ENCODE measurements around the gene ASPRV1.
"Not testable (repeated sequence)": the region's sequence is repeated elsewhere in the genome, so short reads cannot be mapped to it uniquely, and the experiment has no call there.

ASPRV1 gene

DNA sequence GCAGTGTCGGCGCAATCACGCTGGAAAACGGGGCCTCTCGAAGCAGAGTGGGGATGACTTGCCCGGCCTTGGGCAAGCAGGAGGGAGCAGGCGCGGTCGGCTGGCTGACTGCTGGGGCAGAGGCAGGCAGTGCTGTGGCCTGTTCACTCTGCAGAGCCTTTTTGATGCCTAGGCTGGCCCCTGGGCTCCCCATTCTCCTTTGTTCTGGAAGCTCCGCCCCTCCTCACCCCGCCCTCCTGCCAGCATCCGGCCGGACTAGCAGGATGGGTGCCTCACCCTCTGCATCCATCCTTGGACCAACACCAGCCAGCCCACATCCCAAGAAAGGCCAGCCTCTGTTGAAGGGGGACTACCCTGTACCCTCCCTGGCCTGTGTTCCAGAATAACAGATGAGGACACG lies at the start of gene ASPRV1:
TSS of gene ASPRV1 (minus strand) at position 136 of the 400 bp plus-strand sequence. CDS start 195 bp downstream, outside the sequence.
- peak in 50 of 56 donors; percentile 20 to 87 (median 75) for DNase-seq

GRCh38 chr2:70010576-70011111 lies 49.2 kb upstream of the ASPRV1 start:
- DNase-seq: no peak

DNA sequence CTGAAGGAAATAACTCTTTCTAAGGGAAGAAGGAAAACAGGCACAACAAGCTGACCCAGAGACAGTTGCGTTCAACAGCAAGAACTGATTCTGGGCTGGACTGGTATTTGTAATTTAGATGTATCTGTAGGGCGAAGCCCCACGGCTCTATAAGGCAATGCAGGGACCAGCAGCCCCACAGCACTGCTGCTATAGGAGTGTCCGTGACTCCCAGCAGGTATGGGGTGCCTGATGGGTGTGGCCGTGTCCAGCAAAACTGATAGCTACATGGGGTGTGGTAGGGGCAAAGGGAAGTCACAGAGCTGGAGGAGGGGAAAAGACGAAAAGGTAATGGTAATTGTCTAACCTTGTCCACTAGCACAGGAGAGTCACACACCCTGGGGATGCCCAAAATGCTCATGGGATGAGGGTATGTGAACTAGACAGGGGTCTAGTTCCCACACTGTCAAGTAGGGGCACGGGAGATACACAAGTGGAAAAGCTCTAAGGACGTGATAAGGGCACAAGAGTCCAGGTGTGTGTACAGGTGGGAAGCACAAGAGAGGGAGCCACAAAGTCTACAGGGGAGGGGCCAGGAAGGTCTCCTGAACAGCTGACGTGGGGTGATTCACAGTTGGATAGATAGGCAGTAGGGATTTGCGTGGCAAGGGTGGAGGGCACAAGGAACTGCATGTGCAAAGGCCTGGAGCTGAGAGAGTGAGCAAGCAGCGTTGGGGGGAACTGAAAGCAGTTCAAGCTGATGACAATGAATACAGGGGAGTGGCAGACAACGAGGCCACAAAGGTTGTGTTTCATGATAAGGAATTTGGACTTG lies 48.5 kb upstream of the ASPRV1 start:
- DNase-seq: no peak

DNA sequence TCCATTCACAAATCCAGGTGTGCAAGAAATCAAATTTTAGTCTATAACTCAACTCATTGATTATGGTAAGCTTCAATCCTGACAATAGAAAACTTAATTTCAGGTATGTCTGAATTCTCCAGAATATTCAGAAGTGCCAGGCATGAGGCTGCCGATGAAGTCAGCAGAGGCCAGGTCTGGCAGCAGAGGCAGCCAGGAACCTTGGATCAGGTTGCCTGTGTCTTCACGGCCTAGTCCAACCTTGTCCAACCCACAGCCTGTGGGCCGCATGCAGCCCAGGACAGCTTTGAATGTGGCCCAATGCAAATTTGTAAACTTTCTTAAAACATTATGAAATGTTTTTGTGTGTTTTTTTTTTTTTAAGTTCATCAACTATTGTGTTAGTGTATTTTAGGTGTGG lies 46.9 kb upstream of the ASPRV1 start:
- DNase-seq: no peak

DNA sequence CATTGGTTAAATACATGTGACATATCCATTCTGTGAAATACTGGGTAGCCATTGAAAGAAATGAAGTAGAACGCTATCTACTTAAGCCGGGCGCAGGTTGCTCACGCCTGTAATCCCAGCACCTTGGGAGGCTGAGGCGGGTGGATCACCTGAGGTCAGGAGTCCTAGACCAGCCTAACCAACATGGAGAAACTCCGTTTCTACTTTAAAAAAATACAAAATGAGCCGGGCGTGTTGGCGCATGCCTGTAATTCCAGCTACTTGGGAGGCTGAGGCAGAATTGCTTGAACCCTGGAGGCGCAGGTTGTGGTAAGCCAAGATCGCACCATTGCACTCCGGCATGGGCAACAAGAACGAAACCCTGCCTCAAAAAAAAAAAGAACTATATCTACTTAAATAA lies 45.7 kb upstream of the ASPRV1 start:
- no peak for DNase-seq

- no peak for DNase-seq
These were observed 45.0 kb upstream of the ASPRV1 start for GRCh38 chr2:70006447-70006784.

GRCh38 chr2:70005752-70006446 lies 44.5 kb upstream of the ASPRV1 start:
- no peak for DNase-seq

- no peak for DNase-seq
These were observed 43.8 kb upstream of the ASPRV1 start for GRCh38 chr2:70005216-70005615.

DNA sequence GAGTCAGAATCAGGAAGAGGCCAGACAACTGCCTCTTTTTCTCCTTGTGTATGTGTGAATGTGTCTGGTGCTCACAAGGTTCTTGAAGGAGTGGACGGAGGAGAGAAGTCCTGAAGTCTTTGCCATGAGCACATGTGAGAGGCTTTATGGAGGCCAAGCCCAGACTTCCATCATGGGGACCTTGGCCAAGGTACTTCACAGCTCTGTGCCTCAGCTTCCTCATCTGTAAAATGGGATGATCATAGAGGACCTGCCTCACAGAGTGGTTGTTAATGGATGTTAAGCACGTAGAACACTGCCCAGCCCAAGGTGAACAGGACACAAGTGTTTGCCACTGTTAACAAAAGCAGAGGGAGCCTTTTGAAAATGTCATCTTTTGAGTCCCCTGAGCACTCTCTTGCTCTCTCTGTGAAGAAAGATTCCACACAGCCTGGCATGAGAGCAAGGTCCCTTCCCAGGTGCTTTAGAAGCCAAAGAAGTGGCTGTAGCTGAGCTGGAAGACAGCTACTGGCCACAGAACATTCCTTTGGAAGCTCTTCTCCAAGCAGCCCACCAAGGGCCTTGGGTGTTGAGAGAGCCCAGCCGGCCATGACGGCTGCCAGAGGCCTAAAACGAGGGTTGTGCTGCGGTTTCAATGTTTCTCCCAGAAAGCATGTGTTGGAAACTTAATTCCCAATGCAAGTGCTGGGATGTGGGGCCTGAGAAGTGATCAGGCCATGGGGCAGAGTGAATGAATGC lies 41.8 kb upstream of the ASPRV1 start:
- DNase-seq: no peak

DNA sequence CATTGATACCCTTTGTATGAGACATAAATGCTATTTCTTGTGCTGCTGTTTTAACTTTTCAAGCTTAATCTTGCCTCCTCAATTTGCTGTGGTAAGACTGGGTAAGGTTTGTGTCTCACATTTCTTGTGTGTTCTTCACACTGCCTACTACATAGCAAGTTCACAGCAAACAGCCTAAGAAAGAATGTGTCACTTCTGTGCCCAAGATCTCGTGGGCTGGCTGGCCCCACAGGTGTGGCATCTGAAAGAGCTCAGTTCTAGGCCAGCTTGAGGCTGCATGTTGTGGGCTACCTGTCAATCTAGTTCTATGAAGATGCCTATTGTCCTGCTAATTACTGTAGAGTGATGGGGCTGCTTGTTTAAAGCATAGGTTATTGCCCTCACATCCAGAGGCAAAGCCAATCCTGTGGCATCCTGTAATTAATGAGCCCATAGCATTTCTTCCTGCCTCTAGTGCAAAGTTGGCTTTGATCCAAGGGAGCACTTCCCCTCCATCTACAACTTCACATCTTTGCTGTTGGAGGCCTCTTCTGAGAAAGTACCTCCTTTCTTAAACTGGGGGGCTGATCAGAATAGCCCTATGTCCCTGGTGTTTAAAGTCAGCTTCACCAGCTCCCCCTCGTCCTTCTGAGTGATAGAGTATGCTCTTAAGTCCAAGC lies 40.9 kb upstream of the ASPRV1 start:
- DNase-seq: no peak

DNA sequence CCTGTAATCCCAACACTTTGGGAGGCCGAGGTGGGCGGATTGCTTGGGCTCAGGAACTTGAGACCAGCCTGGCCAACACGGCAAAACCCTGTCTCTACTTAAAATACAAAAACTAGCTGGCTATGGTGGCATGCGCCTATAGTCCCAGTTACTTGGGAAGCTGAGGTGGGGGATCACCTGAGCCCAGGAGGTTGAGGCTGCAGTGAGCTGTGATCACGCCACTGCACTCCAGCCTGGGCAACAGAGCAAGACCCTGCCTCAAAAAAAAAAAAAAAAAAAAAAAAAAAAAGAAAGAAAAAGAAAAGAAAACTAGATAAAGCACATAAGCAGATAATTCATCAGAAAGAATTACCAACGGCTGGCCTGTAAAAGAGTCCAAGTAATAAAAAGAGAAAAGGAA lies 39.1 kb upstream of the ASPRV1 start:
- DNase-seq: not testable (repeated sequence)

GRCh38 chr2:69998761-69999160 lies 37.3 kb upstream of the ASPRV1 start:
- DNase-seq: no peak

GRCh38 chr2:69997015-69997830 lies 35.8 kb upstream of the ASPRV1 start:
- DNase-seq: peak in 1 of 56 donors; percentile 11

DNA sequence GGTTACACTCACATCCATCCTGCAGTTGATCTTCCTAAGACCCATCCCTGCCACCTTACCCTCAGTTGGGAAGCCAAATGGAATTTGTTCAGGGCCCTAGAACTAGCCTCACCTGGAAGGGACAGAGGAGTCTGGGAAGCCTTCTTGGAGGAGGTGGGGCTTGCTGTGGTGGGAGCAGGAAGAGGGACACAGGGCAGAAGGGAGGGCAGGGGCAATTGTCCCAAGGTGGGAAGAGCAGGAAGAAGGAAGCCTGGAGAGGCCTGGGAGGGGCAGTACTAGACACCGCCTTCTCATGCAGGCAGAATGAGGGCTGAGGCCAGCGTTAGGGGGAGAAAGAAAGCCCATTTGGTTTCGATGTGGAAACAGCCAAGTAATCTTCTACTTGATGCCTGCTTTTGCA lies 34.1 kb upstream of the ASPRV1 start:
- no peak for DNase-seq

DNA sequence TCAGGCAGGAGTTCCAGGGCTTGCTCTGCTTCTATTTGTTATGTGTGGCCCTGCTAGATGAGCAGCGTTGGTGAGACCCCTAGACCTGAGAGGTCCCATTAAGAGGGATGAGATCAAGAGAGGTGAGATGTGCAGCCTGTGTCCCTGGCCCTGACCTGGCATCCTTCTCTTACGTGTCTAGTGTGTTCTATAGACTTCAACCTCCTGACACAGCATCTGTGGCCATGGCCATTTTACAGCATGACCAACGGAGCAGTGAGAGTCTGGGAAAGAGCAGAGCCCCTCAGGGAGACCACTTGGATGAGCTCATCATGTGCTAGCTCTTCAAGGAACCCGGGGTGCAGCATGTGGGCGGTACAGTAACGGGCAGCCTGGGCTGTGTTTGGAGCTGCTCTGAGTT lies 32.7 kb upstream of the ASPRV1 start:
- no peak for DNase-seq

- no peak for DNase-seq
These were observed 32.3 kb upstream of the ASPRV1 start for GRCh38 chr2:69993708-69994107.

- no peak for DNase-seq
These were observed 31.7 kb upstream of the ASPRV1 start for GRCh38 chr2:69993048-69993565.

DNA sequence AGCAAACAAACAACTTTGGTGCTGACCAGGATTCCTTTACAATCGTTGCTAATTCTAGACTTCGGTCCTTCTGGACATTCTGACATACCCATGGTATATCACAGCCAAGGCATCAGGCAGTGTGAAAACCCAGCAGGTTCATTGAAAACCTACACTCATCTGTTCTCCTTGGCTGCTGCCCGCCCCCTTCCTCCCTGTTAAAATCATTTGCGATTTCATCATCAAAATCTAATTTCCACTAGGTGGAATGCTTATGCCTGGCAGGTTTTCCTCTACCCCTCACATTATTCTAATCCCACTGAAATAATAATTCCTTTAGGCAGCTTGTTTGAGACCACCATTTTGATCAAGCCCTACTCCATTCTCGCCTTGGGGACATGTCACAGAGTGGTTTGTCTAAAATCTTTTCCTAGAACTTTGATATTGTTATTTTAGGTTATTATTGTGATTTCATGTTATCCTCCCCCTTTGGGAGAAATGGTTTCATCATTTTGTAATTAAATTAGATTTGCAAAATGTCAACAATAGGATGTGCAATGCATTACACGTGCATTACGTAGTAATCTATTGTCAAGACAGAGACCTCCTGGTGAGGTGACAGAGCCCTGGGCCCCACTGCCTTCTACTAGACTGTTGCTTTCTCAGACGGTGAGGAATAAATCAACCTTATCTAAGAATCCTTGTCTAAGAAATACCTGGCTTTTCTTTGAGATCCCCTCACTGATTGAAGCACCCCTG lies 31.0 kb upstream of the ASPRV1 start:
- DNase-seq: peak in 4 of 56 donors; percentile 8 to 21 (median 16)

DNA sequence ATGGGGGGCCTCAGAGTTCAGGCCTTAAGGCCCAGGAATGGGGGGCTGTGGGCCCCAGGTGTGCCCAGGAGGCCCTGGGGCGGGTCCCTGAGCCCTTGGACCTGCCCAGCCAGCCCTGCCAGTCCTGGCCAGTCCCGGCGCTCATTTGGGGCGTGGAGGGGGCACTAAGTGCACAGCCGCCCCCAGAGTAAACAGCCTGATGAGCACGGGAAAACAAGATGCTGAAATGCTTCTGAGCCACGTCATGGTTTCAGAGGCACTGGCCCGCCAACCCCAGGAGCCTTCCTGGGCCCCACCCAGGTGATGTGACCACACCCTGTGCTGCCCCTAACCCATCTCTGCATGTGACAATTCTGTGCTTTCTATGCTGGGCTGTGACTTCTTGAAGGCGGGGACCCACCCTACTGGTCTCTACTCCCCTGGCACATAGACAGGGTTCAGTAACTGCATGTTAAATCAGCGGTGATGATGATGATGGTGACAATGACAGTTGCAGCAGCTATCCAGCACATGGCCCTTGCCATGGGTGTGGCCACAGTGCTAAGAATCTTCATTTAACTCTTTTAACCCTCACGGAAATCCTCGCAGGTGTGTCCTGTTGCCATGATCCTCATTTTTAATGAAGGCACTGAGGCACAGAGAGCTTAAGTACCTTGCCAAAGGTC lies 28.1 kb upstream of the ASPRV1 start:
- DNase-seq: no peak
